IPS DF 6.9 (cell line): ENCODE data around the gene LATS2.
"Not testable (repeated sequence)": the region's sequence is repeated elsewhere in the genome, so short reads cannot be mapped to it uniquely, and the experiment has no call there.

Experiments
- DNase-seq: peaks from one replicate; pipeline ENCODE4 v3.0.0-alpha.2; 2013; ENCODE audit warnings: low read depth, low spot score
- H3K27ac ChIP-seq: one replicate; pipeline ENCODE4 v1.5.1; 2013; ENCODE audit warnings: low read length, control low read depth
- H3K27me3 ChIP-seq: 2 replicates; pipeline ENCODE4 v1.6.1; 2013; ENCODE audit warnings: mild to moderate bottlenecking, low read length; ENCODE audit not compliant: control insufficient read depth, insufficient read depth
- H3K36me3 ChIP-seq: 2 replicates; pipeline ENCODE4 v1.6.1; 2013; ENCODE audit warnings: low read length; ENCODE audit not compliant: control insufficient read depth, insufficient read depth
- H3K4me1 ChIP-seq: 2 replicates; pipeline ENCODE4 v1.6.1; 2013; ENCODE audit warnings: low read length; ENCODE audit not compliant: control insufficient read depth, insufficient read depth
- H3K4me3 ChIP-seq: 2 replicates; pipeline ENCODE4 v1.5.1; 2013; ENCODE audit warnings: mild to moderate bottlenecking, low read length
- H3K9me3 ChIP-seq: 2 replicates; pipeline ENCODE4 v1.6.1; 2013; ENCODE audit warnings: low read length, inconsistent platforms; ENCODE audit not compliant: control insufficient read depth, insufficient read depth
- WGBS: extraction: QIAGEN DNeasy Blood & Tissue Kit; methylation state at CpG from one replicate; pipeline ENCODE4 v1.1.7; 2013; ENCODE audit warnings: mixed read lengths, missing lambda C conversion rate; ENCODE audit not compliant: insufficient read length, insufficient coverage; 5-methylcytosine and 5-hydroxymethylcytosine counted together

The LATS2 gene

GRCh38 chr13:20940511-20940910 is 120.9 kb downstream of the LATS2 start:
- not testable (repeated sequence) for H3K9me3 ChIP-seq, H3K4me1 ChIP-seq, DNase-seq, H3K27me3 ChIP-seq, H3K4me3 ChIP-seq, H3K36me3 ChIP-seq, H3K27ac ChIP-seq
- no CpG with 5 or more reads among the region's 10 CpGs for WGBS

- Histone ChIP-seq H3K27ac (no peak overlapping the region), H3K4me3 (no peak overlapping the region), H3K27me3 (no peaks in the 10 kb centered on the region), H3K9me3 (no peaks in the 10 kb centered on the region), H3K4me1 (peaks cover 3% of the 10 kb centered on the region; the same call in 1 of the 2 replicates), H3K36me3 (no peaks in the 10 kb centered on the region)
- no peak for DNase-seq
- WGBS: no CpG with 5 or more reads among the region's 3 CpGs
Observed at GRCh38 chr13:20940083-20940482, 121.3 kb downstream of the LATS2 start.

GRCh38 chr13:20939662-20940061 is 121.7 kb downstream of the LATS2 start:
- no peak for DNase-seq
- Histone ChIP-seq H3K27ac (no peak overlapping the region), H3K4me3 (no peak overlapping the region)

GRCh38 chr13:20938302-20938701 is 123.1 kb downstream of the LATS2 start:
- Histone ChIP-seq H3K36me3 (no peaks in the 10 kb centered on the region), H3K4me3 (no peak overlapping the region), H3K4me1 (peaks cover 3% of the 10 kb centered on the region; the same call in 1 of the 2 replicates), H3K27ac (no peak overlapping the region), H3K27me3 (no peaks in the 10 kb centered on the region), H3K9me3 (no peaks in the 10 kb centered on the region)
- DNase-seq: no peak
- WGBS: no CpG with 5 or more reads among the region's 6 CpGs

More at GRCh38 chr13:20939662-20940061, 121.7 kb downstream of the LATS2 start:
- H3K4me1 ChIP-seq: peaks cover 3% of the 10 kb centered on the region; the same call in 1 of the 2 replicates
- no peaks in the 10 kb centered on the region for H3K27me3 ChIP-seq
- H3K36me3 ChIP-seq: no peaks in the 10 kb centered on the region
- no CpG with 5 or more reads among the region's 4 CpGs for WGBS
- H3K9me3 ChIP-seq: no peaks in the 10 kb centered on the region

- Histone ChIP-seq H3K27me3 (no peaks in the 10 kb centered on the region), H3K9me3 (no peaks in the 10 kb centered on the region), H3K36me3 (no peaks in the 10 kb centered on the region), H3K27ac (no peak overlapping the region), H3K4me3 (no peak overlapping the region), H3K4me1 (no peaks in the 10 kb centered on the region)
- no CpG with 5 or more reads among the region's 4 CpGs for WGBS
- no peak for DNase-seq
Observed at GRCh38 chr13:20927596-20928257, 133.7 kb downstream of the LATS2 start.

GRCh38 chr13:20925395-20925790 is 136.0 kb downstream of the LATS2 start:
- H3K9me3 ChIP-seq, H3K27me3 ChIP-seq, DNase-seq, H3K4me1 ChIP-seq, H3K4me3 ChIP-seq, H3K27ac ChIP-seq, H3K36me3 ChIP-seq: not testable (repeated sequence)
- no CpG with 5 or more reads among the region's 13 CpGs for WGBS

GRCh38 chr13:20924758-20925394 is 136.5 kb downstream of the LATS2 start:
- Histone ChIP-seq H3K27me3 (no peaks in the 10 kb centered on the region), H3K4me3 (no peak overlapping the region), H3K27ac (no peak overlapping the region), H3K9me3 (no peaks in the 10 kb centered on the region), H3K36me3 (no peaks in the 10 kb centered on the region), H3K4me1 (no peaks in the 10 kb centered on the region)
- no CpG with 5 or more reads among the region's 3 CpGs for WGBS
- DNase-seq: no peak

GRCh38 chr13:20923272-20923671 is 138.1 kb downstream of the LATS2 start:
- no CpG with 5 or more reads among the region's 4 CpGs for WGBS
- H3K9me3 ChIP-seq: no peaks in the 10 kb centered on the region

More at GRCh38 chr13:20923272-20923671, 138.1 kb downstream of the LATS2 start:
- H3K27me3 ChIP-seq: no peaks in the 10 kb centered on the region
- H3K36me3 ChIP-seq: no peaks in the 10 kb centered on the region
- no peak overlapping the region for H3K27ac ChIP-seq
- H3K4me1 ChIP-seq: no peaks in the 10 kb centered on the region
- H3K4me3 ChIP-seq: no peak overlapping the region
- DNase-seq: no peak
